HepG2 (cell line): ENCODE data around the gene CLDN7. TPM values are rescaled to one million over a fixed set of nuclear protein-coding genes. Genes with fewer than 3 reads are reported as not detected.

Experiments
- CCDC6 ChIP-seq: sonication (generic); formaldehyde crosslinking; IDR thresholded peaks from 2 replicates; pipeline ENCODE4 v1.8.1; 2022; ENCODE audit warnings: mild to moderate bottlenecking, missing genetic modification reagents, moderate library complexity
- DNMT1 ChIP-seq: sonication (generic); formaldehyde crosslinking; IDR thresholded peaks from 2 replicates; pipeline ENCODE4 v1.5.1; 2020; ENCODE audit warnings: mild to moderate bottlenecking, missing genetic modification reagents
- EED ChIP-seq: sonication (generic); formaldehyde crosslinking; IDR thresholded peaks from 2 replicates; pipeline ENCODE4 v1.5.0; 2020; ENCODE audit warnings: mild to moderate bottlenecking, missing genetic modification reagents
- EHMT2 ChIP-seq: fragments of 200-600 bp; sonication (generic); IDR thresholded peaks from 2 replicates; pipeline ENCODE4 v1.7.0; 2017; ENCODE audit warnings: antibody characterized with exemption, low read depth, low read length, borderline replicate concordance
- FOXM1 ChIP-seq: sonication (generic); formaldehyde crosslinking; IDR thresholded peaks from 2 replicates; pipeline ENCODE4 v1.5.0; 2020; ENCODE audit warnings: missing genetic modification reagents
- HMGXB4 ChIP-seq, 2 experiments: sonication (generic) in 1 of 2; formaldehyde crosslinking in 1 of 2; IDR thresholded peaks; 2 replicates each; pipeline versions ENCODE4 v1.4.0 to v1.6.1; 2018 to 2020; ENCODE audit warnings: missing genetic modification reagents in 2 of 2, borderline replicate concordance in 1 of 2, low read depth in 1 of 2, mild to moderate bottlenecking in 1 of 2, missing biosample characterization in 1 of 2
- IRF1 ChIP-seq: sonication (generic); formaldehyde crosslinking; IDR thresholded peaks from 2 replicates; pipeline ENCODE4 v1.4.0; 2020; ENCODE audit warnings: low read depth, mild to moderate bottlenecking, missing genetic modification reagents
- PRPF4 ChIP-seq: fragments of 200-400 bp; formaldehyde crosslinking; IDR thresholded peaks from 2 replicates; pipeline ENCODE4 v1.6.1; 2016; ENCODE audit warnings: low read length, low read depth; ENCODE audit not compliant: poor library complexity, severe bottlenecking
- SMARCC2 ChIP-seq: fragments of 450-650 bp; IDR thresholded peaks from 2 replicates; pipeline ENCODE4 v1.6.1; 2017; ENCODE audit warnings: antibody characterized with exemption, mild to moderate bottlenecking
- SMYD3 ChIP-seq: sonication (generic); formaldehyde crosslinking; IDR thresholded peaks from 2 replicates; pipeline ENCODE4 v1.8.1; 2023; ENCODE audit warnings: mild to moderate bottlenecking, missing genetic modification reagents
- TOE1 ChIP-seq: sonication (generic); formaldehyde crosslinking; IDR thresholded peaks from 2 replicates; pipeline ENCODE4 v1.4.0; 2020; ENCODE audit warnings: mild to moderate bottlenecking, missing genetic modification reagents
- TRAFD1 ChIP-seq: sonication (generic); formaldehyde crosslinking; IDR thresholded peaks from 2 replicates; pipeline ENCODE4 v1.5.1; 2020; ENCODE audit warnings: missing genetic modification reagents, mild to moderate bottlenecking, borderline replicate concordance
- ZBTB20 ChIP-seq: sonication (generic); formaldehyde crosslinking; IDR thresholded peaks from 2 replicates; pipeline ENCODE4 v1.8.1; 2023; ENCODE audit warnings: missing genetic modification reagents, low read depth, mild to moderate bottlenecking, borderline replicate concordance
- ZBTB37 ChIP-seq: sonication (generic); formaldehyde crosslinking; IDR thresholded peaks from 2 replicates; pipeline ENCODE4 v1.4.0; 2020; ENCODE audit warnings: mild to moderate bottlenecking, missing genetic modification reagents
- ZBTB44 ChIP-seq: sonication (generic); formaldehyde crosslinking; IDR thresholded peaks from 2 replicates; pipeline ENCODE4 v1.4.0; 2020; ENCODE audit warnings: missing genetic modification reagents
- ZFP1 ChIP-seq: IDR thresholded peaks from 2 replicates; pipeline ENCODE4 v1.6.1; 2016
- ZNF17 ChIP-seq: sonication (generic); formaldehyde crosslinking; IDR thresholded peaks from 2 replicates; pipeline ENCODE4 v1.5.0; 2020; ENCODE audit warnings: mild to moderate bottlenecking, missing genetic modification reagents
- ZNF329 ChIP-seq: sonication (generic); formaldehyde crosslinking; IDR thresholded peaks from 2 replicates; pipeline ENCODE4 v1.9.0; 2021; ENCODE audit warnings: low read depth, mild to moderate bottlenecking, missing genetic modification reagents
- polyA plus RNA-seq, 8 experiments: library from polyadenylated mRNA; depleted of rRNA in 3 of 8; stranded (reverse) in 7 of 8; unstranded in 1 of 8; fragments of >200 nt; fragmentation: Illumina TruSeq in 4 of 8; extraction: Trizol in 4 of 8; gene quantifications; 2 replicates each; pipeline versions ENCODE4 v1.2.1 to v1.2.3, GENCODE V29; 2011 to 2016; ENCODE audit warnings: low read depth in 4 of 8, missing spikeins in 1 of 8, mixed read lengths in 1 of 8; ENCODE audit not compliant: insufficient read depth in 1 of 8
- total RNA-seq, 5 experiments: library from RNA; depleted of rRNA; stranded (reverse); fragments of >200 nt; fragmentation: Illumina TruSeq; extraction: Trizol; gene quantifications; 2 replicates each; pipeline ENCODE4 v1.2.3, GENCODE V29; 2016; ENCODE audit warnings: low read depth in 1 of 5

Gene CLDN7
- total and polyA plus RNA-seq, 2 of the 13 experiments (the other 11 are each of a cell fraction or from before 2014, with no cell fraction given): not detected

GRCh38 chr17:7258731-7259554 lies 3.3 kb downstream of the CLDN7 start (continued):
- TF ChIP-seq TRAFD1 (CRISPR knock-in tag) (no peak), CCDC6 (CRISPR knock-in tag) (peak; percentile 56; the same call in 1 of the 2 replicates), HMGXB4 (CRISPR knock-in tag; IDR thresholded peaks at IDR 0.05; ENCODE audit: borderline replicate concordance in 1 of 2, low read depth in 1 of 2) (no peak), IRF1 (CRISPR knock-in tag) (no peak), ZNF17 (CRISPR knock-in tag) (no peak), SMYD3 (CRISPR knock-in tag) (no peak), ZFP1 (CRISPR knock-in tag) (no peak), ZBTB44 (no peak), SMARCC2 (no peak), FOXM1 (no peak), ZBTB20 (CRISPR knock-in tag) (peak; percentile 64; the same call in 1 of the 2 replicates), PRPF4 (no peak), ZBTB37 (CRISPR knock-in tag) (no peak), EED (CRISPR knock-in tag) (no peak), EHMT2 (no peak), DNMT1 (CRISPR knock-in tag) (no peak), ZNF329 (no peak), TOE1 (no peak)
